DND-41 (cell line): ENCODE data around the gene TP53I13.

Source experiments
- CTCF ChIP-seq: IDR thresholded peaks from 2 replicates; pipeline ENCODE4 v1.5.1; 2012; ENCODE audit warnings: borderline replicate concordance, low read length, moderate library complexity, mild to moderate bottlenecking; ENCODE audit not compliant: poor library complexity, severe bottlenecking; ENCODE audit errors: extremely low read depth
- EZH2 ChIP-seq: IDR thresholded peaks from 3 replicates; pipeline ENCODE4 v1.6.1; 2012; ENCODE audit warnings: borderline replicate concordance, low read depth, mild to moderate bottlenecking, moderate library complexity, low read length, inconsistent platforms; ENCODE audit not compliant: severe bottlenecking

- no peak for TF ChIP-seq EZH2
- TF ChIP-seq CTCF: no peak
Measured at GRCh38 chr17:29589524-29590410, 21.3 kb downstream of the TP53I13 start, which contains the start of gene GIT1.
